Measurements from ENCODE around the gene ADGRE3. TPM values are rescaled to one million over a fixed set of nuclear protein-coding genes. Genes with fewer than 3 reads are reported as not detected.
"Not testable (repeated sequence)": the region's sequence is repeated elsewhere in the genome, so short reads cannot be mapped to it uniquely, and the experiment has no call there.

Gene ADGRE3
- total and polyA plus RNA-seq, 4 donors, result 1.1 TPM; not detected in 3

GRCh38 chr19:14649020-14649419, 25.6 kb downstream of the ADGRE3 start:
- H3K27me3 ChIP-seq (ENCODE audit: control insufficient read depth, insufficient read depth, low read length), result no peaks in the 10 kb centered on the region
- DNase-seq (ENCODE audit: low read depth in 4 of 6, low spot score in 6 of 6), result no peak
- no peak overlapping the region for H3K4me3 ChIP-seq (ENCODE audit: low read depth, low read length)
- H3K27ac ChIP-seq (ENCODE audit: low read depth, low read length), result no peak overlapping the region
- H3K9me3 ChIP-seq (ENCODE audit: control insufficient read depth, insufficient read depth, low read length), result no peaks in the 10 kb centered on the region
- no peaks in the 10 kb centered on the region for H3K4me1 ChIP-seq (ENCODE audit: control insufficient read depth, insufficient read depth, low read length)
- 75% methylated on average over 4 of the region's 4 CpGs for WGBS (ENCODE audit: insufficient coverage)
- no peaks in the 10 kb centered on the region for H3K36me3 ChIP-seq (ENCODE audit: control insufficient read depth, insufficient read depth, low read length)

- DNase-seq (ENCODE audit: low read depth in 4 of 6, low spot score in 6 of 6), result no peak
Measured at GRCh38 chr19:14648506-14648905, 26.1 kb downstream of the ADGRE3 start.

GRCh38 chr19:14639536-14640277, 34.9 kb downstream of the ADGRE3 start:
- Histone ChIP-seq H3K27me3 (ENCODE audit: control insufficient read depth, insufficient read depth, low read length) (no peaks in the 10 kb centered on the region), H3K27ac (ENCODE audit: low read depth, low read length) (no peak overlapping the region), H3K4me3 (ENCODE audit: low read depth, low read length) (no peak overlapping the region), H3K4me1 (ENCODE audit: control insufficient read depth, insufficient read depth, low read length) (no peaks in the 10 kb centered on the region), H3K36me3 (ENCODE audit: control insufficient read depth, insufficient read depth, low read length) (no peaks in the 10 kb centered on the region), H3K9me3 (ENCODE audit: control insufficient read depth, insufficient read depth, low read length) (no peaks in the 10 kb centered on the region)
- WGBS (ENCODE audit: insufficient coverage), result no CpG with 5 or more reads among the region's 4 CpGs
- DNase-seq (ENCODE audit: low read depth in 4 of 6, low spot score in 6 of 6), result no peak

More at GRCh38 chr19:14648506-14648905, 26.1 kb downstream of the ADGRE3 start:
- 88% methylated on average over 2 of the region's 2 CpGs for WGBS (ENCODE audit: insufficient coverage)
- Histone ChIP-seq H3K4me3 (ENCODE audit: low read depth, low read length) (no peak overlapping the region), H3K4me1 (ENCODE audit: control insufficient read depth, insufficient read depth, low read length) (no peaks in the 10 kb centered on the region), H3K27ac (ENCODE audit: low read depth, low read length) (no peak overlapping the region), H3K9me3 (ENCODE audit: control insufficient read depth, insufficient read depth, low read length) (no peaks in the 10 kb centered on the region), H3K36me3 (ENCODE audit: control insufficient read depth, insufficient read depth, low read length) (no peaks in the 10 kb centered on the region), H3K27me3 (ENCODE audit: control insufficient read depth, insufficient read depth, low read length) (no peaks in the 10 kb centered on the region)

- WGBS (ENCODE audit: insufficient coverage), result no CpG with 5 or more reads among the region's 1 CpG
- Histone ChIP-seq H3K9me3 (ENCODE audit: control insufficient read depth, insufficient read depth, low read length) (no peaks in the 10 kb centered on the region), H3K4me3 (ENCODE audit: low read depth, low read length) (no peak overlapping the region), H3K36me3 (ENCODE audit: control insufficient read depth, insufficient read depth, low read length) (no peaks in the 10 kb centered on the region), H3K27me3 (ENCODE audit: control insufficient read depth, insufficient read depth, low read length) (no peaks in the 10 kb centered on the region), H3K4me1 (ENCODE audit: control insufficient read depth, insufficient read depth, low read length) (no peaks in the 10 kb centered on the region), H3K27ac (ENCODE audit: low read depth, low read length) (no peak overlapping the region)
- peak in 2 of 6 donors; percentile 3 to 25 for DNase-seq (ENCODE audit: low read depth in 4 of 6, low spot score in 6 of 6)
Measured at GRCh38 chr19:14632286-14632685, 42.4 kb downstream of the ADGRE3 start.

GRCh38 chr19:14629557-14629956, 45.1 kb downstream of the ADGRE3 start:
- no peaks in the 10 kb centered on the region for H3K4me1 ChIP-seq (ENCODE audit: control insufficient read depth, insufficient read depth, low read length)
- H3K27me3 ChIP-seq (ENCODE audit: control insufficient read depth, insufficient read depth, low read length), result no peaks in the 10 kb centered on the region
- no peak overlapping the region for H3K4me3 ChIP-seq (ENCODE audit: low read depth, low read length)
- H3K27ac ChIP-seq (ENCODE audit: low read depth, low read length), result no peak overlapping the region
- WGBS (ENCODE audit: insufficient coverage), result no CpG with 5 or more reads among the region's 1 CpG
- H3K36me3 ChIP-seq (ENCODE audit: control insufficient read depth, insufficient read depth, low read length), result no peaks in the 10 kb centered on the region
- H3K9me3 ChIP-seq (ENCODE audit: control insufficient read depth, insufficient read depth, low read length), result no peaks in the 10 kb centered on the region
- DNase-seq (ENCODE audit: low read depth in 4 of 6, low spot score in 6 of 6), result no peak

- WGBS (ENCODE audit: insufficient coverage), result 87% methylated on average over 2 of the region's 6 CpGs
- not testable (repeated sequence) for H3K9me3 ChIP-seq (ENCODE audit: control insufficient read depth, insufficient read depth, low read length)
Measured at GRCh38 chr19:14624491-14624890, 50.2 kb downstream of the ADGRE3 start.

GRCh38 chr19:14619404-14619803, 55.2 kb downstream of the ADGRE3 start:
- Histone ChIP-seq H3K36me3 (ENCODE audit: control insufficient read depth, insufficient read depth, low read length) (no peaks in the 10 kb centered on the region), H3K4me3 (ENCODE audit: low read depth, low read length) (no peak overlapping the region), H3K4me1 (ENCODE audit: control insufficient read depth, insufficient read depth, low read length) (no peaks in the 10 kb centered on the region), H3K9me3 (ENCODE audit: control insufficient read depth, insufficient read depth, low read length) (no peaks in the 10 kb centered on the region), H3K27ac (ENCODE audit: low read depth, low read length) (no peak overlapping the region), H3K27me3 (ENCODE audit: control insufficient read depth, insufficient read depth, low read length) (no peaks in the 10 kb centered on the region)
- no peak for DNase-seq (ENCODE audit: low read depth in 4 of 6, low spot score in 6 of 6)

More at GRCh38 chr19:14624491-14624890, 50.2 kb downstream of the ADGRE3 start:
- H3K4me3 ChIP-seq (ENCODE audit: low read depth, low read length); H3K27ac ChIP-seq (ENCODE audit: low read depth, low read length); H3K27me3 ChIP-seq (ENCODE audit: control insufficient read depth, insufficient read depth, low read length); H3K36me3 ChIP-seq (ENCODE audit: control insufficient read depth, insufficient read depth, low read length); DNase-seq (ENCODE audit: low read depth in 4 of 6, low spot score in 6 of 6); H3K4me1 ChIP-seq (ENCODE audit: control insufficient read depth, insufficient read depth, low read length): not testable (repeated sequence)

GRCh38 chr19:14616407-14616806, 58.2 kb downstream of the ADGRE3 start:
- no peaks in the 10 kb centered on the region for H3K36me3 ChIP-seq (ENCODE audit: control insufficient read depth, insufficient read depth, low read length)
- DNase-seq (ENCODE audit: low read depth in 4 of 6, low spot score in 6 of 6), result no peak
- no peak overlapping the region for H3K4me3 ChIP-seq (ENCODE audit: low read depth, low read length)
- no peaks in the 10 kb centered on the region for H3K9me3 ChIP-seq (ENCODE audit: control insufficient read depth, insufficient read depth, low read length)
- H3K27ac ChIP-seq (ENCODE audit: low read depth, low read length), result no peak overlapping the region
- H3K27me3 ChIP-seq (ENCODE audit: control insufficient read depth, insufficient read depth, low read length), result no peaks in the 10 kb centered on the region
- H3K4me1 ChIP-seq (ENCODE audit: control insufficient read depth, insufficient read depth, low read length), result no peaks in the 10 kb centered on the region
- WGBS (ENCODE audit: insufficient coverage), result 91% methylated on average over 3 of the region's 3 CpGs

- no peaks in the 10 kb centered on the region for H3K27me3 ChIP-seq (ENCODE audit: control insufficient read depth, insufficient read depth, low read length)
- H3K9me3 ChIP-seq (ENCODE audit: control insufficient read depth, insufficient read depth, low read length), result no peaks in the 10 kb centered on the region
- H3K4me1 ChIP-seq (ENCODE audit: control insufficient read depth, insufficient read depth, low read length), result no peaks in the 10 kb centered on the region
- no peak for DNase-seq (ENCODE audit: low read depth in 4 of 6, low spot score in 6 of 6)
- H3K27ac ChIP-seq (ENCODE audit: low read depth, low read length), result no peak overlapping the region
- H3K4me3 ChIP-seq (ENCODE audit: low read depth, low read length), result no peak overlapping the region
- H3K36me3 ChIP-seq (ENCODE audit: control insufficient read depth, insufficient read depth, low read length), result no peaks in the 10 kb centered on the region
- WGBS (ENCODE audit: insufficient coverage), result 92% methylated on average over 7 of the region's 8 CpGs
Measured at GRCh38 chr19:14615623-14616022, 59.0 kb downstream of the ADGRE3 start.

GRCh38 chr19:14614099-14614412, 60.6 kb downstream of the ADGRE3 start:
- Histone ChIP-seq H3K36me3 (ENCODE audit: control insufficient read depth, insufficient read depth, low read length) (no peaks in the 10 kb centered on the region), H3K27me3 (ENCODE audit: control insufficient read depth, insufficient read depth, low read length) (no peaks in the 10 kb centered on the region), H3K27ac (ENCODE audit: low read depth, low read length) (no peak overlapping the region), H3K4me3 (ENCODE audit: low read depth, low read length) (no peak overlapping the region), H3K9me3 (ENCODE audit: control insufficient read depth, insufficient read depth, low read length) (no peaks in the 10 kb centered on the region), H3K4me1 (ENCODE audit: control insufficient read depth, insufficient read depth, low read length) (no peaks in the 10 kb centered on the region)
- no peak for DNase-seq (ENCODE audit: low read depth in 4 of 6, low spot score in 6 of 6)
- no CpG with 5 or more reads among the region's 4 CpGs for WGBS (ENCODE audit: insufficient coverage)
